ENCODE data around the gene SIRT5. TPM values are rescaled to one million over a fixed set of nuclear protein-coding genes. Genes with fewer than 3 reads are reported as not detected.

SIRT5 gene
- polyA plus RNA-seq, 3 donors = 16.9 to 24.9 (median 23.8) TPM

GRCh38 chr6:13548500-13549210, 25.7 kb upstream of the SIRT5 start:
- DNase-seq = no peak

DNA sequence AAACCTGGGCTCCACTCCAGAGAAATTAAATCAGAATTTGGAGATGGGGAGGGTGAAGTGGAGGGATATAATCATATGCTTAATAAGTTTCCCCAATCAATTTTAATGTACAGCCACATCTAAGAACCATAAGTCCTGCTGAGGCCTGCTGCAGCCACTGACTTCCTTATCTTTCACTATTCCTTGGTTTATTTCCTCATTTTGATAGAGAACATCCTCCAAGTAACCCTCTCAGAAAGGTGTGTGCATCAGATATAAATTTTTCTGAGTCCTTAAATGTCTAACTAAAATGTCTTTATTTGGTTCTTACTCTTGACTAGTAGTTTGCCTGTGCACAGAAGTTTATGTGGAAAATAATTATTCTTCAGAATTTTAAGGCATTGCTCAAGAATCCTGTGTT, 23.7 kb upstream of the SIRT5 start:
- no peak for DNase-seq

DNA sequence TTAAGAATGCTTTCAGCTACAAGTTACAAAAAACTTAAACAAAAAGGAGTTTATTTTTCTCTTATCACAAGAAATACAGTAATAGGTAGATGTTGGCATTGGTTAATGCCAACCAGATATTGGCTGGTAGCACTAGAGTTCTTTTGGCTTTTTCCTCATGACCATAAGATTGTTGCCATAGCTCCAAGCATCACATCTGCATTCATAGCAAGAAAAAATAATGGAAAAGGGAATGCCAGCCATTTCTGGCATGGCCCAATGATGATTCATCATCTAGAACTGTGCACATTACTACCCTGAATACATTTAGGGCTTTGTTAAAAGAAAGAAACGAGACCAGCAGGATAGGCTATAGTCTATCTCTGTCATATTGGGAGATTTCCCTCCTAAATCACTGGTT, 20.8 kb upstream of the SIRT5 start:
- DNase-seq = no peak

DNA sequence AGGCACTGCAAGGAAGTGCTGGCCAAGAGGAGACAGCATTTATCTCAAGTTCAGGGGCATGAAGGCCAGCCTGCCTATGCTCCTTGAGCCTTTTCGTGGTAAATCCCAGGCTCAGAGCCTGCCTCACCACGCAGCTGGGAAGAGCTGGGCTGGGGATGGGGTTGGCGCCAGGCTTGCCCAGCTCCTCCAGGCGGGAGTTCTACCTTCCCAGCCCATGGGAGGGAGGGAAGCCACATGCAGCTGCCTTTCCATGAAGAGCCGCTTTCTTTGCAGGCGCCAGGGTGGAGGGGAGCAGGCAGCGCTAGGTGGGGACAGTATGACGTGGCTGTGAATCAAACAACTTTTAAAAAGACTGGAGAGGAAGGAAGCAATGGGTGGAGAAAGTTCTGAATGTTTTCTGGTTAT, 19.5 kb upstream of the SIRT5 start:
- peak; percentile 15 for DNase-seq

DNA sequence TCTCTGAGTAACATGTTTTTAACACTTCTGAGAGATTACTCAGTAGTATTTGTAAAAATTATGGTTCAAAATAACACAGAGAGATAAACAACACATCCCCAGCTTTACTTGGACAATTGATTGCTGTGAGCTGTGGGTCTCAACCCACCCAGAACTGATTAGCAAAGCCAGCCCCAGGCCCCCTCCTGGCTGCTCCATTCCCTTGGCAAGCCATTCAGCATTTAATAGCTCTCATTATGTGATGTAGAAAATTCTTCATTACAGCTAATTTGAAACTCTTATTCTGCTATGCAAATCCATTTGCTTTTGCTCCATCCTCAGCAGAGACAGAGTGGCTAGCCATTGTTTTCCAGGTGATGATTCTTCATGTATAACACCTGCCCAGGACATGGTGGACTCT, 16.6 kb upstream of the SIRT5 start:
- DNase-seq = no peak

- no peak for DNase-seq
Measured at GRCh38 chr6:13558718-13559117, 15.7 kb upstream of the SIRT5 start.

DNA sequence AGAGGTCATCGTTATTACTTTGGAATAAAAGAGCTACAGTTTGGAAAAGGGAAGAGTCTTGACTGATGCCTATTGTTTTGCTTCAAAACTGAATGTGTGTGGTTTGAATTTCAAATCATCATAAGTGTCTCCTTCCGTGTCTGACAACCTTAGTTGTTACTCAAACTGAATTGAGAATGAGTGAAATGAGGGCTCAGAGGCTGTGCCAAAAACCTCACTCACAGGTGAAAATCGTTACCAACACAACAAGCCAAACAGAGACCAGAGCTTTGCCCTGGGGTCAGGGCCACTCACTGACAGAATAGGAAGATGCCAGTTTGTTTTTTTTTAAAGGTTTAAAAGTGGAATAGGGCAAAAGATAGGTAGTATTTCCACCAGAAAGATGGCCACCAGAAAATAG, 15.2 kb upstream of the SIRT5 start:
- no peak for DNase-seq

GRCh38 chr6:13559968-13560650, 14.3 kb upstream of the SIRT5 start:
- no peak for DNase-seq

DNA sequence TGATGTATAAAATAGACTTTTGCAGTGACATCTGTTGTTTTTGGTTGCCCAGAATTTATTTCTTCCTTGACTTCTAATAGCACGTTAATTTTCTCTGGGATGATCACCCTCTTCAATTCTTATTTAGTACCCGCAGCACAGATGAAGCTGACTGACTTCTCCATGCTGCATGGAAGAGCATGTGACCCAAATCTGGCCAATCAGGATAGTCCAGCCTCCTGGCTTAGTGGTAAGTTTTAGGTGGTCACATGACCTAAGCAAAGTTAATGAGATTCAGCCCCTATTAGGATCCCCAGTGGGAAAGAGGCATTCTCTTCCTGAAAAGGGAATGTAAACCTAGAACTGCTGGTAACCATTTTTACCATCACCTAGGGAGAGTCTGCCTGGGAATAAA, 13.8 kb upstream of the SIRT5 start:
- no peak for DNase-seq

DNA sequence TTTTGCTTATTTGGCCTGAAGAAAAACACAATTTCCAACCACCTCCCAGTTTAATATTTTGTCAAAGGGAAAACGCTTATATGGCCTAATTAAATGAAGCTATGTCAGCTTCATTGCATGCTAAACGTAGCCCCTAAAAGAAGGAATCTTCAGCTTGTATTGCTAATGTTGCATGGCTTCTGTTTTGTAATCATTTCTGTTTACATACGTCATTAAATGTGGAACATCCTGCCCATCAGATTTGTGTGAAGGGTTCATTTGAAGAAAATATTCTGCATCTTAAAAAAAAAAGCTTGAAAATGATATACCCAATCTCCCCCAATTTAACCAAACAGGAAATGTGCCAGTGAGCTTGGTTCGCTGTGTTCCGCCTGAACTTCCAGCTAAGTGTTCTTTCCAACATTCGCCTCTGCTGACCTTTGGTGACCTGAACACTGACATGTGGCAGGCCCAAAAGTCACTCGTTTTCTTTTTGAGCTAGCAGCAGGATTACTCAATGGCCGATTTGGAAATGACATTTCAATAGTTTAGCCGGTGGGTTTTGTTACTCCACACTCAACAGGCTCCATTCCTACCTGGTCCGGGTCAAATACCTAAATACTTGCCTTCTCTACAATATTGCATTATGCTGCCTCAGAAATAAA, 12.7 kb upstream of the SIRT5 start:
- no peak for DNase-seq

DNA sequence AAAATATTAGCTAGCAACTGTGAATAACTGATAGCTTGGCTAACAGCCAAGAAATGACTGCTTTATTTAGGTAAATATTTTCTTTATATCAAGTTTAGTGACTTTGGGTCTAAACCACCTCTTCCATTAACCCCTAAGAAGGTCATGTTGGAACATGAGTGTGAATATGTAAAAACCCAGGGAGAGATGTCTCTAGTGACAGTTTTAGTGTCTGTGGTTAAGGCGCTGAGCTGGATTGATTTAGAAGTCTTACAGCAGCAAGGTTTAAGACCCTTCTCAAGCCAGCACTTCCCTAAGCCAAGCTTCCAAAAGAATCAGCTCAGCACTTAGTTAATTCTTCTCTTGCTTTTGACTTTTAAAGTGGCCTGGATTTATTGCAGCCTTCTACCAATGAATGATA, 11.4 kb upstream of the SIRT5 start:
- peak; percentile 28 for DNase-seq

DNA sequence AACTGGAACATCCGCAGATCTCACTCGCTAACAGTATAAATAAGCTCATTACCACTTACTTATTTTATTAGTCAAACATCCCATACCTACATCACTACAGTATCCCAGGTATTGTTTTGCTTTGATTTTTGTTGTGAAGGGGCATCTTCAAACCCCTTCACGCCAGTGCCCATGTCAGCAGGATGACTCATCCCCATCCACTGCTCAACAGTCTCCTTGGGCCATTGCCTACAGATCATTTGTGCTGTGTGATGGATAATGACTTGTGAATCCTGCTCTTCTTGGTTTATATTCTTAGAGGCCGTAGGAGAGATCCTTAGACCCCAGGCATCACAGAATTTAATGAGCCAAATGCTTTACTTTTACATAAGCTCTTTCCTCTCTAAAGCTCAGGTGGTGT, 8.5 kb upstream of the SIRT5 start:
- DNase-seq = no peak

- no peak for DNase-seq
Measured at GRCh38 chr6:13566500-13566899, 7.9 kb upstream of the SIRT5 start.

GRCh38 chr6:13568970-13569369, 5.4 kb upstream of the SIRT5 start:
- no peak for DNase-seq

DNA sequence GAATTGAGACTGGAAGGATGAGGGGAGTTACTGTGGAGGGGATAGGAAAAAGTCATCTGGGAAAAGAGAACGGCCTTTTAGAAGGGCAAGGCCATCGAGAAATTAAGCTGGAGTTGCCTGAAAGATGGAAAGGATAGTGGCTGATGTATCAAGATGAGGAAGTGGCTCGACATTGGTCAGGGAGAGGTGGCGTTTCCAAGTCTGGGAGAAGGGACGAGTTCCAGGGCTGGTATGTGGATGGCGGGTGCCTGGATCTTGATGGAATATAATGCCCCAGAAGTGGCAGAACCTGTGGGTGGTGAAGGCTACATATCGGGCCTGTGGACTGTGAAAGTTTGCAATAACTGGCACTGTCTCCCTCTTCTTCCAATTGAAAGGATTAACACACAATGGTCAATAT, 2.2 kb upstream of the SIRT5 start:
- no peak for DNase-seq

DNA sequence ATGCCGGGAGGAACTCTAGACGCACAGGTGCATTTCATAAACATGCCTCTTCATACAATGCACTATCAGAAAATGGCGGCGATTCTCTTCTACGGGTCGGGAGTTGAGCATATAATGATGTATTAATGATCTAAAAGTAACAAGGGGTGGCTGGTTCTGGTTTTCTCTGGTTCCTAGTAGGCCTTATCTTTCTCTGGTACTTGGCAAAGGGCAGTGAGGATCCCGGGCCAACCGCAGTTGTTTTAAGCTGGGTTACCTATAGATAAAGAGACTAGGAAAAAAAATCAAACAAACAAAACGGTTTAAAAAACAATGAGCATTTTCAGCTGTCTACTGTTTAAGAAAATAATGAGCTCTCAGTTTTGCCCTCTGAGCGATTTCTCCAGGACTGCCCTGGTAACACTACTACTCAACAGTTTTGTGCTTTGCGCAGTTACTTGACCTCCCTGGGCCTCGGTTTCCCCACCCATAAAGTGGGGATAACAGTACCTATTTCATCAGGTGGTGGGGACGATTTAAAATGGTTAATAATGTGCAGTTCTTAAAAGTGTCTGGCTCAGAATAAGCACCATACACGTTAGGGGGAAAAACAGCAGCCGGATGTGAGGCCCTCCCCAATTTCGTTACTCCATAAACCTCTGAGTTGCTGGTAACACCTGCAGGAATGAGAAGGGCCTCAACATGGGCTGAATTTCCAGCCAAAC, 1.3 kb upstream of the SIRT5 start:
- DNase-seq = no peak

GRCh38 chr6:13573669-13574110, 711 bp upstream of the SIRT5 start:
- no peak for DNase-seq

GRCh38 chr6:13574149-13574570, 241 bp upstream of the SIRT5 start:
- DNase-seq = peak; percentile 95

DNA sequence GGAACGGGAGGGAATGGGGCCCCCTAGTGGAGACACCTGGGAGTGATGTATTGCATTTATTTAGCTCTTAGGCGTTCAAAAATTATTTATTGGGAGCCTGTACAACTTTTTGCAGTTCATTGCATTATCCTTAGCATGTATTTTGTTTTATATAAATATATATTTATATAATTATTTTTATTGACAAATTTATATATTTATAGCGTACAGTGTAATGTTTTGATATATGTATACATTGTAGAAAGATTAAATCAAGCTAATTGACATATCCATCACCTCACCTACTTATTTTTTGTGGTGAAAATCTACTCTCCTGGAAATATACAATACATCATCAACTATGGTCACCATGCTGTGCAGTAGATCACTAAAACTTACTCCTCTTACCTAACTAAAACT, 975 bp downstream of the SIRT5 start:
- no peak for DNase-seq

DNA sequence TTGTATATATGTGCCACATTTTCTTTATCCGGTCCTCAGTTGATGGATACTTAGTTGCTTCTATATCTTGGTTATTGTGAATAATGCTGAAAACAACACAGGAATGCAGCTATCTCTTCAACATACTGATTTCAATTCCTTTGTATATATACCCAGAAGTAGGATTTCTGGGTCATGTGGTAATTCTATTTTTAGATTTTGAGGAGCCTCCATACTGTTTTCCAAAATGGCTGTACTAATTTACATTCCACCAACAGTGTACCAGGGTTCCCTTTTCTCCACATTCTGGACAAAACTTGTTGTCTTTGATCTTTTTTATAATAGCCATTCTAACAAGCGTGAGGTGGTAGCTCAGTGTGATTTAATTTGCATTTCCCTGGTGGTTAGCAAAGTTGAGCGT, 1.6 kb downstream of the SIRT5 start:
- DNase-seq = no peak

DNA sequence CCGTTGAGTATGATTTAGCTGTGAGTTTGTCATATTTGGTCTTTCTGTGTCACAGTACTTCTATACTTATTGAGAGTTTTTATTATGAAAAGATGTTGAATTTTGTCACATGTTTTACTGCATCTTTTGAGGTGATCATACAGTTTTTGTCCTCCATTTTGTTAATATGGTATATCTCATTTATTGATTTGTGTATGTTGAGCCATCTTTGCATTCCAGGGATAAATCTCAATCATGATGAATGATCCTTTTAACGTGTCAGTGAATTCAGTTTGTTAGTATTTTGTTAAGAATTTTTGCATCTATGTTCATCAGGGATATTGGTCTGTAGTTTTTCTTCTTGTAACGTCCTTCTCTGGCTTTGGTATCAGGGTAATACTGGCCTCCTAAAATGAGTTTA, 3.5 kb downstream of the SIRT5 start:
- DNase-seq = no peak

DNA sequence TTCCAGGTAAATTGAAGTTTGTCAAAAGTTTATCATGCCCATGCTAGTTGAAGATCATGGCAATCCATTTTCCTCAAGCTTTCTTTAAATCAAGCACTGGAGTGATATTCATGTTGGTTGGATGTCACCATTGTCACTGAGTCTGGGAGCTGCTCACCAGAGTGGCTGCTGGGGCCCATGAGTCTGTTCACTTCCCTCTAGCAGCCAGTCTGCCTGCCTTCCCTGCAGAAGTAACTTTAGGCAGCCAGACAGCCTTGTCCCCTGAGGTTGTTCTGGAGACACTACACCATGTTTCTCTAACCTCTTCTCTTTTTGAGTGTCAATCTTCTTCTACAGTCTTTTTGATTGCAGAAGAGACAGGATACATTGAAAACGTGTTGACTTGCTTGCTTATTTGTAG, 5.5 kb downstream of the SIRT5 start:
- no peak for DNase-seq

Measured in renal pelvis (tissue), 4 donors.